Astrocyte (in vitro differentiated cells and primary cell): ENCODE data around the gene GPR21. TPM values are rescaled to one million over a fixed set of nuclear protein-coding genes. Genes with fewer than 3 reads are reported as not detected.
A peak's percentile ranks its signal among the peaks of the same experiment; 100 is the strongest.

Experiments used
- DNase-seq: peaks from one replicate; pipeline ENCODE4 v3.0.0-alpha.2; 2010; ENCODE audit warnings: low read depth
- FAIRE-seq: peaks from 2 replicates; lab custom pipeline; 2011; peaks lifted over from hg19 to GRCh38; lab: Jason Lieb, UNC
- H2AFZ ChIP-seq: 2 replicates; pipeline ENCODE4 v1.6.0; 2012; ENCODE audit warnings: low read depth, low read length, inconsistent platforms
- H3K27ac ChIP-seq: 2 replicates; pipeline ENCODE4 v1.5.1; 2011; ENCODE audit warnings: low read depth, low read length, inconsistent platforms
- H3K27me3 ChIP-seq: 2 replicates; pipeline ENCODE4 v1.6.0; 2011; ENCODE audit warnings: low read length, inconsistent platforms; ENCODE audit not compliant: insufficient read depth
- H3K36me3 ChIP-seq: 2 replicates; pipeline ENCODE4 v1.5.1; 2011; ENCODE audit warnings: low read length, inconsistent platforms; ENCODE audit not compliant: insufficient read depth
- H3K4me1 ChIP-seq: 2 replicates; pipeline ENCODE4 v1.5.1; 2011; ENCODE audit warnings: low read length, inconsistent platforms; ENCODE audit not compliant: insufficient read depth
- H3K4me2 ChIP-seq: 2 replicates; pipeline ENCODE4 v1.6.0; 2012; ENCODE audit warnings: low read length, inconsistent platforms
- H3K4me3 ChIP-seq: 2 replicates; pipeline ENCODE4 v1.5.1; 2011; ENCODE audit warnings: low read depth, mild to moderate bottlenecking, low read length, inconsistent platforms; ENCODE audit not compliant: insufficient read depth
- H3K79me2 ChIP-seq: 2 replicates; pipeline ENCODE4 v1.6.0; 2012; ENCODE audit warnings: mild to moderate bottlenecking, low read length, inconsistent platforms; ENCODE audit not compliant: insufficient read depth
- H3K9ac ChIP-seq: 2 replicates; pipeline ENCODE4 v1.6.0; 2012; ENCODE audit warnings: mild to moderate bottlenecking, low read length, inconsistent platforms
- H3K9me3 ChIP-seq: 2 replicates; pipeline ENCODE4 v1.5.1; 2012; ENCODE audit warnings: low read depth, mild to moderate bottlenecking, low read length, inconsistent platforms; ENCODE audit not compliant: insufficient read depth
- H4K20me1 ChIP-seq: 2 replicates; pipeline ENCODE4 v1.6.0; 2012; ENCODE audit warnings: low read length, inconsistent platforms; ENCODE audit not compliant: insufficient read depth
- H3K27ac Mint-ChIP-seq: one replicate; pipeline ENCODE4 v1.8.0; 2021; ENCODE audit warnings: mild to moderate bottlenecking, mixed read lengths; ENCODE audit not compliant: unreplicated experiment
- H3K27me3 Mint-ChIP-seq: one replicate; pipeline ENCODE4 v1.8.0; 2021; ENCODE audit warnings: low read depth, mixed read lengths; ENCODE audit not compliant: unreplicated experiment
- H3K36me3 Mint-ChIP-seq: one replicate; pipeline ENCODE4 v1.8.0; 2021; ENCODE audit warnings: low read depth, mixed read lengths; ENCODE audit not compliant: unreplicated experiment
- H3K4me1 Mint-ChIP-seq: one replicate; pipeline ENCODE4 v1.8.0; 2021; ENCODE audit warnings: low read depth, mixed read lengths; ENCODE audit not compliant: unreplicated experiment
- H3K4me3 Mint-ChIP-seq: one replicate; pipeline ENCODE4 v1.8.0; 2021; ENCODE audit warnings: mild to moderate bottlenecking, moderate library complexity, mixed read lengths; ENCODE audit not compliant: unreplicated experiment
- H3K9me3 Mint-ChIP-seq: one replicate; pipeline ENCODE4 v1.8.0; 2021; ENCODE audit warnings: mild to moderate bottlenecking, mixed read lengths; ENCODE audit not compliant: unreplicated experiment
- CTCF ChIP-seq: IDR thresholded peaks from 2 replicates; pipeline ENCODE4 v1.5.1; 2011; ENCODE audit warnings: low read depth, mild to moderate bottlenecking, inconsistent platforms, low read length, moderate library complexity; ENCODE audit not compliant: insufficient read depth
- EZH2 ChIP-seq: IDR thresholded peaks from 2 replicates; pipeline ENCODE4 v1.6.1; 2012; ENCODE audit warnings: mild to moderate bottlenecking, low read length, inconsistent platforms; ENCODE audit not compliant: insufficient read depth
- total RNA-seq: library from RNA; stranded (reverse); gene quantifications from 2 replicates; pipeline ENCODE4 v1.2.1, GENCODE V29; 2021

The GPR21 gene
- total RNA-seq, 1 donor from 2014 or later, result 1.6 TPM

- Mint-ChIP-seq H3K4me1 (peaks cover 16% of the 10 kb centered on the region), H3K27me3 (no peaks in the 10 kb centered on the region), H3K27ac (peak overlapping the region; percentile 36), H3K9me3 (no peaks in the 10 kb centered on the region), H3K4me3 (no peak overlapping the region), H3K36me3 (peaks cover 3% of the 10 kb centered on the region)
- no peak for FAIRE-seq
- Histone ChIP-seq H3K4me2 (peak overlapping the region; percentile 59), H4K20me1 (no peaks in the 10 kb centered on the region), H3K4me3 (no peak overlapping the region), H3K79me2 (no peaks in the 10 kb centered on the region), H2AFZ (no peak overlapping the region), H3K4me1 (peaks cover 25% of the 10 kb centered on the region), H3K9me3 (no peaks in the 10 kb centered on the region), H3K27ac (no peak overlapping the region), H3K36me3 (peaks cover 10% of the 10 kb centered on the region), H3K27me3 (no peaks in the 10 kb centered on the region), H3K9ac (no peak overlapping the region)
- TF ChIP-seq EZH2 (no peak), CTCF (no peak)
- DNase-seq, result no peak
Measured at GRCh38 chr9:123073441-123073840, 40.0 kb downstream of the GPR21 start.

DNA sequence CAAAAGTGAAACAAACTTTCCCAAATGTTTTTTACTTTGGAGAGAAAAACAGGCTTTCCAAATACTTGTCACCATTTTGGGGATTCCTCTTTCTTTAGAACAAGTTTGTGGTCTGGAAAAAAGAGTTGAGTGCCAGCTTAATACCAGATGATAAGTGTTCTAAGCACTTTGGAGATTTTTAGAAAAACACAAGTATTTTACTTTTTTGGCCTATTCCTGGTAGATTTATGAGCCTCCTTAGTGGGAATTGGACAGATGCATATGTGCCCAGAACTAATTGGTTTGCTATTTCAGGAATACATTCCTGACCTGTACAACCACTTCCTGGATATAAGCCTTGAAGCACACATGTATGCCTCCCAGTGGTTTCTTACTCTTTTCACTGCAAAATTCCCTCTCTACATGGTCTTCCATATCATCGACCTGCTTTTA is 40.5 kb downstream of the GPR21 start:
- peaks cover 21% of the 10 kb centered on the region for H3K4me1 ChIP-seq
- Mint-ChIP-seq H3K4me3 (no peak overlapping the region), H3K36me3 (peaks cover 3% of the 10 kb centered on the region), H3K27ac (peak overlapping the region; percentile 36), H3K27me3 (no peaks in the 10 kb centered on the region), H3K9me3 (no peaks in the 10 kb centered on the region), H3K4me1 (peaks cover 16% of the 10 kb centered on the region)
- H3K9ac ChIP-seq, result no peak overlapping the region
- H3K4me3 ChIP-seq, result no peak overlapping the region
- H4K20me1 ChIP-seq, result no peaks in the 10 kb centered on the region
- H2AFZ ChIP-seq, result no peak overlapping the region
- TF ChIP-seq EZH2 (no peak), CTCF (peak; percentile 10)
- DNase-seq (peak; percentile 94), FAIRE-seq (peak; percentile 86)
- H3K79me2 ChIP-seq, result no peaks in the 10 kb centered on the region
- no peaks in the 10 kb centered on the region for H3K9me3 ChIP-seq
- H3K36me3 ChIP-seq, result peaks cover 13% of the 10 kb centered on the region
- peak overlapping the region; percentile 33 for H3K27ac ChIP-seq
- peak overlapping the region; percentile 59 for H3K4me2 ChIP-seq
- H3K27me3 ChIP-seq, result no peaks in the 10 kb centered on the region

DNA sequence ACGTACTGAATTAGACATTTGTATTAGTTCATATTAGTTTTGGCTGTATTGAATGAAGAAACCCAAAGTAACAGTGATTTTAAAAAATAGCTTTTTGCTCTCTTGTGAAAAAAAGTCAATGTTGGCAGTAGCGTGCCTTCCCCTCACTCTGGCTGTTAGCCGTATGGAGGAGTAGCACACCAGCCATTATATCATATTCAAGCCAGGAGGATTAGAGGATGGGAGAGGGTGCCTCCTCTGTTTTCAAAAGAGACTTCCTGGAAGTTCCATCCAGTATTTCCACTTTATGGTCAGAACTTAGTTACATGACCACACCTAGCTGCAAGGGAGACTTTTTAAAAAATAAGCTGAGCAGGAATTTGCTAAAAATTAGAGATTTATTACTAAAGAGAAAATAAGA is 41.2 kb downstream of the GPR21 start:
- peak overlapping the region; percentile 4 for H3K27ac ChIP-seq
- H4K20me1 ChIP-seq, result no peaks in the 10 kb centered on the region
- TF ChIP-seq CTCF (no peak), EZH2 (no peak)
- H3K4me3 Mint-ChIP-seq, result no peak overlapping the region
- no peak overlapping the region for H3K9ac ChIP-seq
- H3K9me3 Mint-ChIP-seq, result no peaks in the 10 kb centered on the region
- no peaks in the 10 kb centered on the region for H3K79me2 ChIP-seq
- no peak overlapping the region for H2AFZ ChIP-seq
- peak overlapping the region; percentile 59 for H3K4me2 ChIP-seq
- no peaks in the 10 kb centered on the region for H3K9me3 ChIP-seq
- H3K4me3 ChIP-seq, result no peak overlapping the region
- no peaks in the 10 kb centered on the region for H3K27me3 ChIP-seq
- H3K27ac Mint-ChIP-seq, result peak overlapping the region; percentile 2
- peaks cover 16% of the 10 kb centered on the region for H3K4me1 ChIP-seq
- no peaks in the 10 kb centered on the region for H3K27me3 Mint-ChIP-seq
- DNase-seq, result no peak
- H3K4me1 Mint-ChIP-seq, result peaks cover 16% of the 10 kb centered on the region
- H3K36me3 Mint-ChIP-seq, result peaks cover 3% of the 10 kb centered on the region
- H3K36me3 ChIP-seq, result peaks cover 16% of the 10 kb centered on the region
- no peak for FAIRE-seq
